Activated T-cell treated with anti-CD3 and anti-CD28 coated beads, Interleukin-2, amount 50 U/mL, for 4 hours (primary cell): Measurements from ENCODE around the gene DIPK1C. TPM values are rescaled to one million over a fixed set of nuclear protein-coding genes. Genes with fewer than 3 reads are reported as not detected.

Source experiments
- ATAC-seq, 2 donors: fragments of 200-7000 bp; cut with Tn5 transposase; one replicate each; pipeline ENCODE4 v1.10.0; 2021
- DNase-seq: peaks from one replicate; pipeline ENCODE4 v3.0.0-alpha.2; 2020
- H3K27me3 Mint-ChIP-seq: one replicate; pipeline ENCODE4 v1.8.0; 2021; ENCODE audit warnings: low read depth, mixed read lengths
- H3K36me3 Mint-ChIP-seq: one replicate; pipeline ENCODE4 v1.8.0; 2022; ENCODE audit warnings: mixed read lengths; ENCODE audit not compliant: insufficient read depth
- H3K4me1 Mint-ChIP-seq: one replicate; pipeline ENCODE4 v1.8.0; 2021; ENCODE audit warnings: low read depth, mixed read lengths
- H3K4me3 Mint-ChIP-seq: one replicate; pipeline ENCODE4 v1.8.0; 2021; ENCODE audit warnings: mild to moderate bottlenecking, moderate library complexity, mixed read lengths
- H3K9me3 Mint-ChIP-seq: one replicate; pipeline ENCODE4 v1.8.0; 2021; ENCODE audit warnings: mixed read lengths
- total RNA-seq, 3 donors: library from RNA; stranded (reverse); gene quantifications; one replicate each; pipeline ENCODE4 v1.2.1, GENCODE V29; 2021

DIPK1C gene
- total RNA-seq, 3 donors from 2014 or later, result not detected

DNA sequence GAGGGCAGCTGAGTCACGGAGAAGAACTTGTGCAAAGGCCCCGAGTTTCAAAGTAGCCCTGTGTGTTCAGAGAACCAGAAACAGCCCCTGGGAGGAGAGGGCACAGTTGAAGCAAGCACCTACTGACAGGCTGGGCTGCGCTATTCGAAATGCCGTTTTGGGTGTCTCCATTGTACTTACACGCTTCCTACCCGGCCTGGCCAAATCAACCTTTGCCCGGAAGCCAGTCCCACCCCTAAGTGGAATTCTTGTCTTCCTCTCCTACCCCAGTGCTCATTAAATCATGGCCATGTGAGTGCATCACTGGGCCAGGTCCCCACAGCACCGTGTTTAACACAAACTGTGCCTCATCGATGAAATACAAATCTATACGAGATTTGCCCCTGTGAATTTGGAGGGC lies 6.0 kb downstream of the DIPK1C start:
- no peaks in the 10 kb centered on the region for H3K36me3 Mint-ChIP-seq
- no peaks in the 10 kb centered on the region for H3K9me3 Mint-ChIP-seq
- DNase-seq (no peak), ATAC-seq (no peak)
- H3K4me3 Mint-ChIP-seq, result no peak overlapping the region
- H3K27me3 Mint-ChIP-seq, result peaks cover 23% of the 10 kb centered on the region
- H3K4me1 Mint-ChIP-seq, result no peaks in the 10 kb centered on the region

GRCh38 chr18:74450626-74451025 lies 6.5 kb downstream of the DIPK1C start:
- H3K4me1 Mint-ChIP-seq, result no peaks in the 10 kb centered on the region
- ATAC-seq, result no peak
- DNase-seq, result no peak
- peaks cover 20% of the 10 kb centered on the region for H3K27me3 Mint-ChIP-seq
- H3K9me3 Mint-ChIP-seq, result no peaks in the 10 kb centered on the region
- no peaks in the 10 kb centered on the region for H3K36me3 Mint-ChIP-seq
- no peak overlapping the region for H3K4me3 Mint-ChIP-seq

DNA sequence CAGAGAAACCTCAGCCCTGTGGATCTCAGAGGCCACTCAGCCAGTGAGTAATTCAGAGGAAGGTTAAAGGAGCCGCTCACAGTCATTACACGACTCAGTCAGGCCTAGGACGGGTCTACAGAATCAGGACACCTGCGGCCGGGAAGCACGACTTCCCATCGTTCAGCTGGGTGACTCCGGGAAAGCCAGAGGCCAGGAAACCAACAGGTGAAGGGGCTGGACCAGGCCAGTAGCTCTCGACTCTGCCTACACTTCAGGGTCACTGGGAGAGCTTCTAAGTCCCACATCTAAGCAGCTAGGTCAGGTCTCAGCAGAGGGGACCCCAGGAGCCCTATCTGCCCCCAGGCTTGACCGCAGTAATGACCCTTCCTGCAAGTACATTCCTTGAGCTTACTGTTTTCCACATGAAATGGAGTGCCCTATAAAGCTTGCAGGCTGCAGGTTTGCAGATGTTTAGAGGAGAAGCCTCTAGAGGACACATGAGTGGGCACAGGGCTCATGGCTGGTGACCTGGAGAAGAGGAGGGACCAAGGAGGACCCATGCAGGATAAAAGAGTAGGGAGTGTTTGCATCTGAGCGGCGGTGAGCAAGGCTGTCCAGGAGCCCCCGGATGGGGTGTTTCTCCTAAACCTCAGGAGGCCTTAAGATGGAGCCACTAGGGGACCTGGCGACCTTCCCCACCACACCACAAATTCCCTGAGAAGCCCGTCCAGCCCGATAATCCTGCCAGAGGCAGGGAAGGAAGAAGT lies 9.5 kb downstream of the DIPK1C start:
- no peak for ATAC-seq
- H3K4me1 Mint-ChIP-seq, result no peaks in the 10 kb centered on the region
- peaks cover 2% of the 10 kb centered on the region for H3K27me3 Mint-ChIP-seq
- H3K36me3 Mint-ChIP-seq, result no peaks in the 10 kb centered on the region
- H3K9me3 Mint-ChIP-seq, result no peaks in the 10 kb centered on the region
- H3K4me3 Mint-ChIP-seq, result no peak overlapping the region
- no peak for DNase-seq

DNA sequence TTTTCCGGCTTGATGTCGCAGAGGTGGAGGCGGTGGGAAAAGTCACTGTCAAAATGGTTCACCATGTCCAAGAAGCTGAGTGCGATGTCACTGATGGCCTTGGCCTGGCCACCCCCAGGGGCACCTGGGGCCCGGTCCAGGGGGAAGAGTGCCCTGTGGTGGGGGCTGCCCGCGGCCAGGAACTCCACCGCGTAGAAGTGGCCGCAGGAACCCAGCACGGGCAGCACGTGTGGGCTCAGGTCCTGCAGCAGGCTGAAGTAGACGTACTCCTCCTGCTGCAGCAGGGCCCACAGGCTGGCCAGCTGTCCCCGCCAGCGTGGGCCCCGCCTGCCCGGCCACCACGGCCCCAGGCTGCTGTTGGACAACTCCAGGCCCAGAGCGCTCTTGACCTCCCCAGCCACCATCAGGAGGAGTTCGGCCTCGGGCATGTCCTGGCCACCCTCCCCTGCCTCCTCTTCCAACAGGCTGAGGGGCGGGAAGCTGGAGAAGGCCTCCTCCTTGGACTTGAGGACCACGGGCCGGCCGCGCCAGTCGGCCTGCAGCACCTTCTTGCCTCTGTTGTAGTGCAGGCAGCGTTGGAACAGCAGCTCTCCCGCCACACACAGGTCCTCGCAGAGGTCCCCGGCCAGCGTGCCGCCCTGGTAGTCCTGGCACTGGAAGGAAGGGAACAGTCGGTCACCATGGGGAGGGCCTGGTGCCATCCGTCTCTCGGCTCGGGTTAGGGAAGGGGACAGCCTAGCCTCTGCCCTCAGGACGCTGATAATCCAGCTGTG lies 10.3 kb downstream of the DIPK1C start:
- ATAC-seq (no peak), DNase-seq (no peak)
- Mint-ChIP-seq H3K36me3 (no peaks in the 10 kb centered on the region), H3K9me3 (no peaks in the 10 kb centered on the region), H3K4me3 (no peak overlapping the region), H3K4me1 (no peaks in the 10 kb centered on the region), H3K27me3 (peaks cover 2% of the 10 kb centered on the region)

- DNase-seq (no peak), ATAC-seq (no peak)
- Mint-ChIP-seq H3K9me3 (no peaks in the 10 kb centered on the region), H3K4me1 (no peaks in the 10 kb centered on the region), H3K4me3 (no peak overlapping the region), H3K27me3 (peaks cover 2% of the 10 kb centered on the region), H3K36me3 (no peaks in the 10 kb centered on the region)
These were observed 10.9 kb downstream of the DIPK1C start for GRCh38 chr18:74446178-74446577.

- no peaks in the 10 kb centered on the region for H3K9me3 Mint-ChIP-seq
- DNase-seq (no peak), ATAC-seq (no peak)
- no peak overlapping the region for H3K4me3 Mint-ChIP-seq
- H3K27me3 Mint-ChIP-seq, result peaks cover 2% of the 10 kb centered on the region
- H3K4me1 Mint-ChIP-seq, result no peaks in the 10 kb centered on the region
- no peaks in the 10 kb centered on the region for H3K36me3 Mint-ChIP-seq
These were observed 11.5 kb downstream of the DIPK1C start for GRCh38 chr18:74445585-74445984.

DNA sequence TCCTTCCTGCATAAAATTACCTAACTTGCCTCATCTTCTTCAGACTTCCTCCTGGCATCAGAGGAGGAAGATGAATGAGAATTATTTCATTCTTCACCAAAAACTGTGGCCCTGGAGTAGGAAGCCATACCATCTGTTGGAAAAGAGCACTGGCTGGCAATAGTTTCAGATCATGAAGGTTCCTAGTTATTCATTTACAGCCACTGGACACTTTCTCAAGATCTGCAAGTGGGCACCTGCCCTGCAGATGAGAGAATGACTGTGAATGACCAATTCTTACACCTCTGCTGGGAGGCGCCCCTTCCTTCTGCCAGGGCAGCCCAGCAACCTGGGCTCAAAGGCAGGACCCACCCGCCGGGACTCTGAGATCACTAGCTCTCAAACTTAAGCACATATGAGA lies 13.0 kb downstream of the DIPK1C start:
- Mint-ChIP-seq H3K4me3 (no peak overlapping the region), H3K36me3 (no peaks in the 10 kb centered on the region), H3K27me3 (peaks cover 2% of the 10 kb centered on the region), H3K9me3 (no peaks in the 10 kb centered on the region), H3K4me1 (no peaks in the 10 kb centered on the region)
- ATAC-seq (no peak), DNase-seq (no peak)

- Mint-ChIP-seq H3K4me3 (no peak overlapping the region), H3K36me3 (no peaks in the 10 kb centered on the region), H3K9me3 (no peaks in the 10 kb centered on the region), H3K4me1 (peaks cover 2% of the 10 kb centered on the region), H3K27me3 (peaks cover 1% of the 10 kb centered on the region)
- DNase-seq, result no peak
- no peak for ATAC-seq
These were observed 16.2 kb downstream of the DIPK1C start for GRCh38 chr18:74440808-74441427.

- Mint-ChIP-seq H3K9me3 (no peaks in the 10 kb centered on the region), H3K4me3 (no peak overlapping the region), H3K4me1 (peaks cover 2% of the 10 kb centered on the region), H3K27me3 (no peaks in the 10 kb centered on the region), H3K36me3 (no peaks in the 10 kb centered on the region)
- ATAC-seq (no peak), DNase-seq (no peak)
These were observed 19.0 kb downstream of the DIPK1C start for GRCh38 chr18:74438091-74438490.

DNA sequence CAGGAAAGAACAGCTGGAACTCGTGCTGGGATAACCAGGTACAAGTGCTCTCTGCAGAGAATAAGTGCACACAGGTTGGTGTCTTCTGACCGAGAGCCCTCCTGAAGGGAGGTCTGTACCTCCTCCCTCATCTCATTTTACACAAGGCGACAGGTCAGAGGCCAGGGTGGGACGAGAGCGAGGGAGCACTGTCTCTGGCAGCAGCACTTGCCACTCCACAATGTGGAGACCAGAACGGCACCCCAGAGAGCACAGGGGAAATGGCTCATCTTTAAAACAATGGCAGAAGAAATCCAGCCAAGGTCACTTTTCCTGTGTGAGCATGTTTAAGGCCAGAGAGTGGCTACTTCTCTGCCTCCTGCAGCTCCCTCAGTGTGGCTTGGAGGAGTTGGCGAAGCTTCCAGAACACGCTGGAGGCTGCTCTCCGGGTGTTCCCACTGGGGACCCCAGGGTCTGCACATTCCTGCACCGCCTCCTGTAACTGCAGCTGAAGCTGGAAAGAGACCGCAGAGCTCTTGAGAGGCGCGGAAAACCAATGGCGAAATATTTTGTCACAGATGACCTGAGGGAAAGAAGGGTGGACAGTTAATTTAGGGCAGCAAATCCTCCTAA lies 20.8 kb downstream of the DIPK1C start:
- Mint-ChIP-seq H3K4me3 (no peak overlapping the region), H3K9me3 (no peaks in the 10 kb centered on the region), H3K27me3 (no peaks in the 10 kb centered on the region), H3K36me3 (no peaks in the 10 kb centered on the region), H3K4me1 (peaks cover 2% of the 10 kb centered on the region)
- no peak for DNase-seq
- no peak for ATAC-seq

GRCh38 chr18:74435740-74436139 lies 21.4 kb downstream of the DIPK1C start:
- H3K27me3 Mint-ChIP-seq, result no peaks in the 10 kb centered on the region

GRCh38 chr18:74434466-74434865 lies 22.6 kb downstream of the DIPK1C start:
- Mint-ChIP-seq H3K4me3 (no peak overlapping the region), H3K9me3 (no peaks in the 10 kb centered on the region), H3K36me3 (no peaks in the 10 kb centered on the region), H3K4me1 (peaks cover 2% of the 10 kb centered on the region), H3K27me3 (no peaks in the 10 kb centered on the region)
- ATAC-seq (no peak), DNase-seq (no peak)

More at GRCh38 chr18:74435740-74436139, 21.4 kb downstream of the DIPK1C start:
- H3K36me3 Mint-ChIP-seq, result no peaks in the 10 kb centered on the region
- no peaks in the 10 kb centered on the region for H3K9me3 Mint-ChIP-seq
- ATAC-seq (no peak), DNase-seq (no peak)
- no peak overlapping the region for H3K4me3 Mint-ChIP-seq
- peaks cover 2% of the 10 kb centered on the region for H3K4me1 Mint-ChIP-seq

- DNase-seq, result no peak
- no peak for ATAC-seq
- no peaks in the 10 kb centered on the region for H3K9me3 Mint-ChIP-seq
- no peak overlapping the region for H3K4me3 Mint-ChIP-seq
- no peaks in the 10 kb centered on the region for H3K27me3 Mint-ChIP-seq
- no peaks in the 10 kb centered on the region for H3K36me3 Mint-ChIP-seq
- H3K4me1 Mint-ChIP-seq, result no peaks in the 10 kb centered on the region
These were observed 26.1 kb downstream of the DIPK1C start for GRCh38 chr18:74430806-74431571.

- Mint-ChIP-seq H3K4me3 (no peak overlapping the region), H3K9me3 (no peaks in the 10 kb centered on the region), H3K27me3 (no peaks in the 10 kb centered on the region), H3K36me3 (no peaks in the 10 kb centered on the region), H3K4me1 (no peaks in the 10 kb centered on the region)
- no peak for ATAC-seq
- no peak for DNase-seq
These were observed 26.9 kb downstream of the DIPK1C start for GRCh38 chr18:74430231-74430630.
